Activated CD8-positive, alpha-beta T cell treated with anti-CD3 and anti-CD28 coated beads, Interleukin-2, amount 10 ng/mL, durations not matched to agents 7 days and 5 days (primary cell): ENCODE results near the gene RASSF7. TPM values are rescaled to one million over a fixed set of nuclear protein-coding genes. Genes with fewer than 3 reads are reported as not detected.
A peak's percentile ranks its signal among the peaks of the same experiment; 100 is the strongest.

Source experiments
- ATAC-seq: fragments of 150-1000 bp; cut with Tn5 transposase; one replicate; pipeline ENCODE4 v1.10.0; 2021; ENCODE audit warnings: moderate library complexity
- CTCF ChIA-PET: fragments of 350-600 bp; sonication (Branson Sonifier 250); formaldehyde crosslinking; loops from one replicate; lab custom pipeline; 2021; ENCODE audit warnings: antibody characterized with exemption; lab: Charles Lee
- POLR2A ChIA-PET: fragments of 350-600 bp; sonication (Branson Sonifier 250); formaldehyde crosslinking; loops from one replicate; lab custom pipeline; 2021; ENCODE audit warnings: antibody characterized with exemption; lab: Charles Lee
- DNase-seq: peaks from one replicate; pipeline ENCODE4 v3.0.0-alpha.2; 2020
- H3K27ac Mint-ChIP-seq: one replicate; pipeline ENCODE4 v1.8.0; 2021; ENCODE audit warnings: mild to moderate bottlenecking, mixed read lengths
- H3K27me3 Mint-ChIP-seq: one replicate; pipeline ENCODE4 v1.8.0; 2021; ENCODE audit warnings: low read depth, mixed read lengths
- H3K36me3 Mint-ChIP-seq: one replicate; pipeline ENCODE4 v1.8.0; 2021; ENCODE audit warnings: low read depth, mixed read lengths
- H3K4me1 Mint-ChIP-seq: one replicate; pipeline ENCODE4 v1.8.0; 2021; ENCODE audit warnings: low read depth, mixed read lengths
- H3K4me3 Mint-ChIP-seq: one replicate; pipeline ENCODE4 v1.8.0; 2021; ENCODE audit warnings: mild to moderate bottlenecking, mixed read lengths
- H3K9me3 Mint-ChIP-seq: one replicate; pipeline ENCODE4 v1.8.0; 2022; ENCODE audit warnings: mixed read lengths; ENCODE audit not compliant: insufficient read depth
- microRNA-seq: library from miRNA; unstranded; fragments of <30 nt; microRNA quantifications from one replicate; pipeline ENCODE4 v1.2.0, GENCODE V29; 2022
- total RNA-seq, 2 experiments: library from RNA; stranded (reverse); gene quantifications; one replicate each; pipeline ENCODE4 v1.2.3, GENCODE V29; 2021

The RASSF7 gene
- total RNA-seq, 2 experiments from 2014 or later, result 32.2 to 36.1 TPM

GRCh38 chr11:610146-610801 is 49.5 kb downstream of the RASSF7 start:
- no peak for DNase-seq
- no peaks in the 10 kb centered on the region for H3K27me3 Mint-ChIP-seq
- H3K36me3 Mint-ChIP-seq, result peaks cover 52% of the 10 kb centered on the region
- POLR2A ChIA-PET, result interaction anchor here (0.9 kb wide), 1 partner anchor 46 kb away, joined by 3 read pairs; no protein-coding TSS in a partner anchor
- peaks cover 18% of the 10 kb centered on the region for H3K4me1 Mint-ChIP-seq
- H3K27ac Mint-ChIP-seq, result no peak overlapping the region
- H3K9me3 Mint-ChIP-seq, result no peaks in the 10 kb centered on the region
- H3K4me3 Mint-ChIP-seq, result no peak overlapping the region
- ATAC-seq, result no peak
- CTCF ChIA-PET, result no interaction called here

- Mint-ChIP-seq H3K4me3 (no peak overlapping the region), H3K4me1 (peaks cover 23% of the 10 kb centered on the region), H3K27me3 (no peaks in the 10 kb centered on the region), H3K9me3 (no peaks in the 10 kb centered on the region), H3K27ac (peak overlapping the region; percentile 70), H3K36me3 (peaks cover 52% of the 10 kb centered on the region)
- DNase-seq (no peak), ATAC-seq (no peak)
- ChIA-PET CTCF (interaction anchor here (2.7 kb wide), 1 partner anchor 56 kb away, joined by 15 read pairs; no protein-coding TSS in a partner anchor), POLR2A (interaction anchor here (0.7 to 3.7 kb wide), 4 partner anchors 23 to 70 kb away, joined by 3 to 27 read pairs (median 3); no protein-coding TSS in a partner anchor)
Observed at GRCh38 chr11:611001-611996, 50.5 kb downstream of the RASSF7 start.

DNA sequence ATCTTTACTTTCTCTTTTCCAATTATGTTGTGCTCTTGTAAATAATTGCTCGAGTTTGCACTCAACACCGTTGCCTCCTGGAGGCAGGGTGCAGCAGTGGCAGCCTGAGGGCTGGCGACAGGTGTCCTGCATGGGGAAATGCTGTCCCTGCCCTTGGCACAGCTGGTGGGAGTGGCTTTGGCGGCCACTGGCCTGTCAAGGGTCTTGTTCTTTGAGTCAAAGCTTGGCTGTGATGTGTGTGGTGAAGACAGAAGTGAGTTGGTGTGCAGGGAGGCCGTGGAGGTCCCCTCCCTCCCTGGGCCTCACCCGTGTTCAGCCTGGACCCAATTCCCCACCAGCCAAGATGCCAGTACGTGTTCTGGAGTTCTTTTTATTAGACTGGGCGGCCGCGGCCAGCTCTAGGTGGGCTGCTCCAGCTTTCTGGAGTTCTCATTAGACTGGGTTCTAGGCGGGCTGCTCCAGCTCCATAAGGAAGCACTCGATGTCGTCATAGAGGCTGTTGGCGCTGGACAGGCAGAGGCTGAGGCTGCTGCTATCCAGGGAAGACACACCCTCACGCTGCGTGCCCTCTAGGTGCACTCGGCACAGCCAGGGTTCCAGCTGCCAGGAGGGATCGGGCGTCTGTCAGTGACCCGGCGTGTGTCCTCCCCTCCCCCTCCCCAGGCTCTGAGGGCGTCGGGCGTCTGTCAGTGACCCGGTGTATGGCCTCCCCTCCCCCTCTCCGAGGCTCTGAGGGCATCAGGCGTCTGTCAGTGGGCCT is 51.6 kb downstream of the RASSF7 start:
- Mint-ChIP-seq H3K4me3 (peak overlapping the region; percentile 12), H3K9me3 (no peaks in the 10 kb centered on the region), H3K36me3 (peaks cover 44% of the 10 kb centered on the region), H3K27ac (peak overlapping the region; percentile 70), H3K27me3 (no peaks in the 10 kb centered on the region), H3K4me1 (peaks cover 30% of the 10 kb centered on the region)
- DNase-seq (peak; percentile 61), ATAC-seq (no peak)
- POLR2A ChIA-PET, result interaction anchor here (0.7 to 3.7 kb wide), 6 partner anchors 16 to 69 kb away, joined by 3 to 27 read pairs (median 4); no protein-coding TSS in a partner anchor
- CTCF ChIA-PET, result interaction anchor here (2.7 kb wide), 1 partner anchor 57 kb away, joined by 15 read pairs; no protein-coding TSS in a partner anchor

GRCh38 chr11:612961-613300 is 52.2 kb downstream of the RASSF7 start:
- ChIA-PET CTCF (interaction anchor here (2.7 kb wide), 1 partner anchor 58 kb away, joined by 15 read pairs; no protein-coding TSS in a partner anchor), POLR2A (interaction anchor here (0.9 to 3.7 kb wide), 3 partner anchors 24 to 165 kb away, joined by 4 to 27 read pairs (median 4); no protein-coding TSS in a partner anchor)
- Mint-ChIP-seq H3K4me3 (no peak overlapping the region), H3K9me3 (no peaks in the 10 kb centered on the region), H3K36me3 (peaks cover 41% of the 10 kb centered on the region), H3K27ac (peak overlapping the region; percentile 70), H3K27me3 (no peaks in the 10 kb centered on the region), H3K4me1 (peaks cover 30% of the 10 kb centered on the region)
- no peak for ATAC-seq
- no peak for DNase-seq

GRCh38 chr11:613369-613968 is 52.7 kb downstream of the RASSF7 start:
- peak overlapping the region; percentile 95 for H3K4me3 Mint-ChIP-seq
- H3K27ac Mint-ChIP-seq, result peak overlapping the region; percentile 90

More at GRCh38 chr11:613369-613968, 52.7 kb downstream of the RASSF7 start:
- DNase-seq (peak; percentile 89), ATAC-seq (peak; percentile 18)
- ChIA-PET CTCF (interaction anchor here (2.7 kb wide), 1 partner anchor 59 kb away, joined by 15 read pairs; no protein-coding TSS in a partner anchor), POLR2A (interaction anchor here (0.8 to 3.7 kb wide), 6 partner anchors 11 to 296 kb away, joined by 3 to 27 read pairs (median 4); partner anchors contain the start of genes PHRF1 and RNH1)
- H3K9me3 Mint-ChIP-seq, result no peaks in the 10 kb centered on the region
- H3K27me3 Mint-ChIP-seq, result no peaks in the 10 kb centered on the region
- H3K4me1 Mint-ChIP-seq, result peaks cover 30% of the 10 kb centered on the region
- peaks cover 37% of the 10 kb centered on the region for H3K36me3 Mint-ChIP-seq

Small RNAs within 50 kb of the gene (microRNA-seq; reads per million reads assigned to microRNA genes)
- 1,989 reads per million, percentile 86 among the genes with 10 or more reads in this experiment for gene MIR210

Other genes starting within 250 kb of the RASSF7 start
- 1,000 to 10,000 TPM; 1,265 to 1,278 TPM for gene IFITM1, start 246.9 kb upstream of the RASSF7 start, total RNA-seq
- 100 to 1,000 TPM; 174 to 182 TPM for gene IFITM3, start 240.1 kb upstream of the RASSF7 start, total RNA-seq
- gene B4GALNT4, start 191.5 kb upstream of the RASSF7 start, total RNA-seq, result under 1 TPM; 0.26 to 0.52 TPM
- under 1 TPM in 1 of 2 experiments, not detected in 1; 0.13 TPM for gene PKP3, start 166.8 kb upstream of the RASSF7 start, total RNA-seq
- 100 to 1,000 TPM; 160 to 168 TPM for gene SIGIRR, start 146.0 kb upstream of the RASSF7 start, total RNA-seq
- 10 to 100 TPM; 72.6 to 78.9 TPM for gene ANO9, start 119.0 kb upstream of the RASSF7 start, total RNA-seq
- 10 to 100 TPM; 24.6 to 26.1 TPM for gene PTDSS2, start 110.7 kb upstream of the RASSF7 start, total RNA-seq
- 100 to 1,000 TPM; 104 to 105 TPM for gene RNH1, start 53.7 kb upstream of the RASSF7 start, total RNA-seq
- gene HRAS, start 25.4 kb upstream of the RASSF7 start, total RNA-seq, result 10 to 100 TPM; 58.7 to 68.9 TPM
- 1 to 10 TPM; 1.9 to 2.2 TPM for gene LRRC56, start 23.4 kb upstream of the RASSF7 start, total RNA-seq
- under 1 TPM; 0.34 to 0.81 TPM for gene LMNTD2, start 232 bp upstream of the RASSF7 start, total RNA-seq
- gene PHRF1, start 15.5 kb downstream of the RASSF7 start, total RNA-seq, result 10 to 100 TPM; 53.7 to 58.1 TPM
- gene IRF7, start 55.0 kb downstream of the RASSF7 start, total RNA-seq, result 100 to 1,000 TPM; 120 to 136 TPM
- not detected for gene CDHR5, start 64.0 kb downstream of the RASSF7 start, total RNA-seq
- not detected for gene SCT, start 66.2 kb downstream of the RASSF7 start, total RNA-seq
- gene DRD4, start 76.3 kb downstream of the RASSF7 start, total RNA-seq, result under 1 TPM; 0.42 to 0.76 TPM
- gene DEAF1, start 134.3 kb downstream of the RASSF7 start, total RNA-seq, result 10 to 100 TPM; 34.1 to 36.7 TPM
- 10 to 100 TPM; 27.1 to 29.8 TPM for gene TMEM80, start 134.8 kb downstream of the RASSF7 start, total RNA-seq
- 10 to 100 TPM; 13.9 to 15.0 TPM for gene EPS8L2, start 145.3 kb downstream of the RASSF7 start, total RNA-seq
- 100 to 1,000 TPM; 278 to 289 TPM for gene TALDO1, start 186.5 kb downstream of the RASSF7 start, total RNA-seq
- 10 to 100 TPM; 52.1 to 63.2 TPM for gene GATD1, start 216.5 kb downstream of the RASSF7 start, total RNA-seq
- gene CEND1, start 229.1 kb downstream of the RASSF7 start, total RNA-seq, result 1 to 10 TPM in 1 of 2 experiments, under 1 TPM in 1; 0.61 to 1.9 TPM
- 10 to 100 TPM; 51.2 to 56.4 TPM for gene SLC25A22, start 237.3 kb downstream of the RASSF7 start, total RNA-seq
- gene PIDD1, start 244.3 kb downstream of the RASSF7 start, total RNA-seq, result 10 to 100 TPM; 59.3 to 60.5 TPM
- gene RPLP2, start 249.0 kb downstream of the RASSF7 start, total RNA-seq, result 1,000 to 10,000 TPM; 2,268 to 2,338 TPM